GM21825 (cell line): Measurements from ENCODE around the gene KIF19.

Source experiments
- ATAC-seq: cut with Tn5 transposase; IDR thresholded peaks from one replicate; pipeline ENCODE4 v1.9.1; 2021; ENCODE audit warnings: mild to moderate bottlenecking, moderate library complexity; ENCODE audit not compliant: unreplicated experiment

Gene KIF19

DNA sequence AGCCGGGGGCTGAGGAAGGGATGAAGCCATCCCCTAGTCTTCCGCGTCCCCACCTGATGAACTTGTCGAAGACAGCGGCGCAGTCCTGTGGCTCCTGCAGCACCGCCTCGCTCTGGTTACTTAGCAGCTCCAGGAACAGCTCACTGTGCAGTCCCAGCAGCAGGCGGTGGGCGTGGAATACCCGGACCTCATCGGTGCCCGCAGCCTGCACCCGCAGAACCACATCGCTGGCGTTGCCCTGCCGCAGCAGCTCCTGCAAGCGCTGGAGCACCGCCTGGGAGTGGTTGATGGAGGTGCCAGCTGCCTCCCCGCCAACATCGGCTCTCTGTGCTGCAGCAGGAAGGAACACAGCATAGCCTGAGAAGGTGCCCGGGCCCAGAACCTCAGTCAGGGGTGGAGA is 33.9 kb downstream of the KIF19 start:
- no peak for ATAC-seq

DNA sequence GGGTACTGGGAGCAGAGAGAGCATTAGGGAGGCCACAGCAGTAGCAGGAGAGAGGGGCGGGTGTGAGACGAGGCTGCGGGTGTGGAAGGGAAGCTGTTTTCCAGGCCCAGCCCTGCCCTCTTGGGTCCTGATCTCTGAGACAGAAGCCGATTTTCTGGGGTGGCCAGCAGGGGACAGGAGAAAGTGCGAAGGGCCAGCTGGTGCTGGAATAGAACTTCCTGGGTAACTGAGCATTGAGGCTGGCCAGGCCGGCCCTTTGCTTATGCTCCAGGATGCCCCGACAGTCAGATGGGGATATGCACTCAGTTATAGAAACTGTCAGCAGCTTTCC is 34.8 kb downstream of the KIF19 start:
- ATAC-seq: no peak

DNA sequence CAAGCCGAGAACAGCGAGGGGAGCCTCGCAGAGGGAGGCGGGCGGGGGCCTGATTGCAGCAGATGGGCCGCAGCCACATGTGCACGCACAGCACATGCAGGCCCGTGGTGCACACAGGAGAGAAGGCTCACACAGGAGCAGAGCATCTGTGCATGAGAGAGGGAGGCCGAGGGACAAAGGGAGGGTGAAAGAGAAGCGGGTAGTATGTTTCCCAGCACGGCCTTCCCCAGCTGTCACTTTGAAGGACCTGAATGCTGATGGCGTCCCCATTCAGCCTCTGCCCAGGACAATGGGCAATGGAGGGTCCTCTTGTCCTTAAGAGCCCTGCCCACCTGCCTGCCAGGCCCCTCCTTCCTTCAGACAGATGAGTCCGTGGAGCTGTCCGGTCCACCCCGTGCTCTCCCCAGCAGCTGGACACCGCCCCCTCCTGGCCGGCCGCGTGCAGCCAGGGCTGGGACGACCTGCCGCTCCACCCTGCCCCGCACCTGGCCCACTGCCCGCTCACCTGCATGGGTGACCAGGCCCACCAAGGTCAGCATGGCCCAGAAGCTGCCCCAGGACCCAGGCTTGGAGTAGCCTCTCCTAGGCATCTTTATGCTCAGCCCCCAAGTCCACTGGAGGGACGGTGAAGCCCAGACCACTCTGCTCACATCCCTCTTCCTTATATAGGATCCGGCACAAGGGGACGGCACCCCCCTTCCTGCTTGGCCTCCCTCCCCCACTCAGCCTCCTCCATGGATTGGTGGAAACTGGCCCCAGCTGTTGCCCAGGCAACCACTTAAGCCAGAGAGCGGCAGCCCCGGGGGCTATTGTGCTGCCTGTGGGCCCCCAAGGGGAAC is 35.4 kb downstream of the KIF19 start, which contains the start of gene BTBD17:
TSS of gene BTBD17 (minus strand) at position 639 of the 839 bp plus-strand sequence. CDS start at position 590, 49 bp downstream.
- no peak for ATAC-seq

DNA sequence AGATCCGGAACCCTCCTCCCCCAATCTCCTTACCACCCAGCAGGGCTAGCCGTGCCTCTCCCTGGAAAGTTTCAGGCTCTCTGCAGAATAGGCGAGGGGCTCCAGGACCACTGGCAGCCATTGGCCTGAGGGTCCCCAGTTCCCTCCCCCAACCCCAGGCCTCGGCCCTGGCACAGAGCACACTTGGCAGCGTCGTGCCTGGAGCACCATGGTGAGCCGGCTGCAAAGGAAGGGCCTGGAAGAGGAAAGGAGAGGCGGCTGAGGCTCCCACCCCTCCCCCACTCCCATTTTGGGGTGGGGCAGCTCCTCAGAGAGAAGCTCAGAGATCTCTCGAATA is 36.0 kb downstream of the KIF19 start:
- no peak for ATAC-seq

DNA sequence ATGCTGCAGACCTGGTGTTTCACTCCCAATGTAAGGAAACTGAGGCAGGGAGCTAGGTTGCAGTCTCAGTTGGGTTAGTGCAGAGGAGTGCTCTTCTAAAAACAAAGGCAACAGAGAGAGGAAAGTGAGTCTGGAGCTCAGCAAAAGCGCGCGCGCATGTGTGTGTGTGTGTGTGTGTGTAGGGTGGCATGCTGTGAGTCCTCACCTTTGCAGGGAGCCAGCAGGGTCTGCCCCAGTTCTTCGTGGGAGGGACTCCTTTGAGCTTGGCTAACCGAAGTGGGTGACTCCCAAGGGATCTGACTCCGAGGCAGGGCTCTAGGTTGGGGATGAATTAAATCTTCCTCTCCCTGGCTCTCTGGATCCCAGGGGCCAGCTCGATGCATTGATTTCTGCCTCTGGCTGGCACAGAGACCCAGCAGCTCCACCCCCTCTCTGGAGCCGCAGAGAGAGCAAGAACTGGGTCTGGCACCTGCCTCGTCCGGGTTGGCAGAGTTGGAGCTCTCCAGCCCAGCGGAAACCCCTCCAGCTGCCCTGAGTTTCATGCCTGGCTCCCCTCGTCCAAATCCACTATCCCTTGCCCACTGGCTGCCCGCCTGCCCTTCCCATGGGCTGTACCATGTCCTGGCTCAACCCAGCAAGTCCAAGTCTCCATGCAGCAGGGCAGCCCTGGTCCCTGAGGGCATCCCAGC is 36.9 kb downstream of the KIF19 start:
- ATAC-seq: no peak

DNA sequence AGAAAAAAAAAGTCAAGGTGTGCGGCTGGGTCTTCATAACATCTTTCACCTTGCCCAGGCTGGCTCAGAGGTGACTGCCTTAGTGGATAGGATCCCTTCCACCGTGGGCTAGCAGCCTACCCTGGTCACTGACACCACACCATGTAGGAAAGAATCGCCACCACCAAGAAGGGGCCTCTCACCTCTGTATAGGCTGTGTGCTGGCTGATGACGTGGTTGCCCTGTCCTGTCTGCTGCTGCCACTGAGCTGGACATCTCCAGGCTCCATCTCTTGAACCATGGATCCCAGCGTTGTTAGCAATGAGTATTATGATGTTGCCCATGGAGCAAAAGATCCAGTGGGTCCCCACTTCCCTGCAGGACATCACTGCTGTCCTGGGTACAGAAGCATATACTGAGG is 41.2 kb downstream of the KIF19 start, which contains the start of gene GPR142:
TSS of gene GPR142 (plus strand) at position 301 of the 400 bp plus-strand sequence. CDS start 2,035 bp downstream, outside the sequence.
- ATAC-seq: no peak

DNA sequence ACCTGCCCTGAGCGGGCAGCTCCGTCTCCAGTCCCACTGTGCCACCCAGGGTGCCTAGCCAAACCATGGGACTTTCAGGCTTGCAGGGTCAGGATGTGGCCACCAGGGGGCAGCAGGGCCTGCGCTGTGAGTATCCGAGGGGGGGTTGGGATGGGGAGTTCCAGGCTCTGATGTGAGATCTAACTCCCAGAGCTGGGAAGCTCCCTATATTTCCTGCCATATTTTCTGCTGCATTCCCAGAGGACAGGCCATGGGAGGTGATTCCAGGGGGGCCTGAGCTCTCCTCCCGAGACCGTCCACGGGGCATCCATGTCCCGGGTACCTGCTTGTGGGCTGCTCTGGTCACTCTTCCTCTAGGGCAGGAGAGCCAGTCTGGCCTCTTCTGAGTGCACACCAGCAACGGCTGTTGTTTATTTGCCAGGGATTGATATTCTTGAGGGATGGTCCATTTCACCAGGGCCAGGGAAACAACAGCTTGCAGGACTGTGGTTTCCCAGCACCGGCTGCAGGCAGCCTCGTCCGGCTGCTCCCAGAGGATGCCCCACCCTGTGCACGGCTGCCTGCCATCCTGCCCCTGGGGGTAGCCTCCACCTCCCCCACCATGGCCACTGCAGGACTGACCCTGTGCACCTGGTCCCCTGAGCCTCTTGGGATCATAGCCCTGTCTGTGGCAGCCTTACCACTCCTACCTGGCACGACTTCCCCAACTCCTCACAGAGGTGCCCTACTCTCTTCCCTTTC is 42.5 kb downstream of the KIF19 start:
- no peak for ATAC-seq

DNA sequence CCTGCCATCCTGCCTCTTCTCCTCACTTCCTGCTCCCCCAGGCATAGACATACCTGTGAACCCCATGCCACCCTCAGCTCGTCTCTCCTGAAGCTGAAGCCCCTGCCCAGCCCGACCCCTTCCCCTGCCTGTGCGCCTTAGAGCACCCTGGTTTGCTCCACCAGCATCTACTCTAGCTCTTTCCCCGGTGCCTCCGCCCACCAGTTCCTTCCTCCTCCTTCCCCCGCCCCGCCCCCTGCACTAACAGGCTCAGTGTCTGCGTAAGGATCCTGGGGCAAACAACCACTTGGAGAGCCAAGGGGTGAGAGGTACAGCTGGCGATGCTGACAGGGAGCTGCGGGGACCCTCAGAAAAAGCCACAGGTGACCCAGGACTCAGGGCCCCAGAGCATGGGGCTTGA is 43.2 kb downstream of the KIF19 start:
- no peak for ATAC-seq

DNA sequence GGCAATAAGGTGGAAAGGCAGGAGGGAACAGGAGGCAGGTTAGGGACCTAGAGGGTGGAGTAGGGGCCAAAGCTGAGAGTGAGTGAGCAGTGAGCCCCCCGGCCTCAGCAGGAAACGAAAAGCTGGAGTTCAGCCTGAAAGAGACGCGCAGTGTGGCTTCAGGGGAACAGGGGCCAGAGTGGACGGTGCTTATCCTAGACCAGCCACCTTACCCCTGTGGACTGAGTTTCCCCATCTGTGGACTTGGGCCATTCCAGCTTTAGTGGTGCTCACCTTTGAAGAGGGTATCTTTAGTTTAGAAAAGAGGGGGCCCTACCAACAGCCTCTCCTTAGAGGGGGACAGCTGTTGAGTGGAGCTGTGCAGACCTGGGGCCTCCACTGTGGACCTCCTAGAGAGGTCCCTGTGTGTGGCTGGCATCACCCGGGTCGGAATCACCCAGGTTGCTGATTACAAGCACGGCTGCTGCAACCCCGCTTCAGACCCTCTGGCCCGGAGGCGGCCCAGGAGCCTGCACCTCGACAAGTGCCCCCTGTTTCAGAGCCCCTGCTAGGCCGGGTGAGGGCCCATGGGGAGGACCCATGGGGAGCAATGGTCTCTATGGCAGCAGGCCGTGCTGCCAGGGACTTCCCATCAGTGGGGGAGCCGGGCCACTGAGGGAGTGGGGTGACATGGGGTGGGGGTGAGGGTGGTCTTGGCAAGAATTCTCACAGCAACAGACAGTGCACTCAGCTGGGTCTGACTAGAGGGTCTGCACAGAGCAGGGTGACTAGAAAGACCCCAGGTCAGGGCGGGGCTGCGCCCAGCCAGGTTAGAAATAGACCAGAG is 43.9 kb downstream of the KIF19 start:
- ATAC-seq: no peak

DNA sequence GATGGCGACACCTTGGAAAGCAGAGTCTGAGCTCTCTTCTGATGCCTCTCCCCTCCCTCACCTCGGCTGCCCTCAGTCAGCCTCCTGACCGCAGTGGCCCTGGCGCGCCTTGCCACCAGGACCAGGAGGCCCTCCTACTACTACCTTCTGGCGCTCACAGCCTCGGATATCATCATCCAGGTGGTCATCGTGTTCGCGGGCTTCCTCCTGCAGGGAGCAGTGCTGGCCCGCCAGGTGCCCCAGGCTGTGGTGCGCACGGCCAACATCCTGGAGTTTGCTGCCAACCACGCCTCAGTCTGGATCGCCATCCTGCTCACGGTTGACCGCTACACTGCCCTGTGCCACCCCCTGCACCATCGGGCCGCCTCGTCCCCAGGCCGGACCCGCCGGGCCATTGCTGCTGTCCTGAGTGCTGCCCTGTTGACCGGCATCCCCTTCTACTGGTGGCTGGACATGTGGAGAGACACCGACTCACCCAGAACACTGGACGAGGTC is 45.7 kb downstream of the KIF19 start:
- ATAC-seq: no peak

DNA sequence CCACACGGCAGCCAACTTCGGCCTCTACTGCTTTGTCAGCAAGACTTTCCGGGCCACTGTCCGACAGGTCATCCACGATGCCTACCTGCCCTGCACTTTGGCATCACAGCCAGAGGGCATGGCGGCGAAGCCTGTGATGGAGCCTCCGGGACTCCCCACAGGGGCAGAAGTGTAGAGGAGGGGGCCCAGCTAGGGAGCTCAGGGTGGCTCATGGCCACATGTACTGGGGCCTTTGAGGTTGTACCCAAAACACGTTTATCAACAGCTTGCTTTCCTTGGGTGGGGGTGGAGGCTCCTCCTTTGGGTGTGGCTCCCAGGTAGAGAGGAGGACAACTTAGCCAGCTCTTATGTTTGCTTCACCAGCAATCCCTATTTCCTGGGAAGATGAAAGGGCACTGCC is 46.4 kb downstream of the KIF19 start:
- no peak for ATAC-seq

DNA sequence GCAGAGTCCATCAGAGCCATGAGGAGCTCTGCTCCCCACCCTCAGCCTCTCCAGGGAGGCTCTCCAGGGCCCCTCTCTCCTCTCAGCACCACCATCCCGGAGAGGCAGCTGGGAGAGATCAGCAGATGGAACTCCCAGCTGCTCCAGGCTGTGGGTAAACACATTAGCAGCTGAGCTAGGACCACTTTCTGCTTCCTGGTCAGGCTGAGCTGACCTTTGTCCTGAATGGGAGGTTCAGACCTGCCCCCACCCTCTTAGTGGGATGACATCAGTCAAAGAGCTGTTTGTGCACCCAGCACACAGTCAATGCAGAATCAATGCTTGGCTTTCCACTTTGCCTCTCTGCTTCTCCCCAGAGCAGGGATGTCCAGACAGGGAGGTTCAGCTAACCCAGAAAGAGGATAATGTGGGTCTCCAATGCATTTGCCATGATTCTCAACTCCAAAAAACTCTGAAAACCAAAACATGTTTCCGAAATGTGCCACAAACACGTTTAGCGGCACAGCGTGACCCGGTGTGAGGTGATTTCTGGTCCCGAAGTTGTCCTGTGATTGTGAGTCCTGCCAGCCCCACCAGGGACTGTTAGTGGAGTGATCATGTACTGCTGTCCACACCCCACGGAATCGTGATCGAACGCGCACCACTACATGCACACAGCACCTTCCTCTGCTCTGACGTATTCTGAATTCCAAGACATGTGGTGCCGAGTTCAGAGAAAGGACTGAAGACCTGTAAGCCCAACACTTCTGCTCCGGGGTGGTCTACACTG is 48.0 kb downstream of the KIF19 start:
- ATAC-seq: no peak

DNA sequence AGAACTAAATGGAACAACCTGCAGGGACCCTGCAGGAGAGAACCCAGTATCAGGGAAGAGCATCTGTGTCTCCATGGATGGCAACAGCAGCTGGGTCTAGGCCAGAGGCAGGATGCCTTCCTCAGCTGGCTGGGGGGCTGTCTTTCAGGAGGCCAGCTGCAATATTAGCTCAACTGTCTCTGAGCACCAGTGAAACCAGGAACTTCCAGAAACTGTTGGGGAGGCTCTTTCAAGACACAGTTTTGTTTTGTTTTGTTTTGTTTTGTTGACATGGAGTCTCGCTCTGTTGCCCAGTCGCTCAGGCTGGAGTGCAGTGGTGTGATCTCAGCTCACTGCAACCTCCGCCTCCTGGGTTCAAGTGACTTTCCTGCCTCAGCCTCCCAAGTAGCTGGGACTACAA is 48.8 kb downstream of the KIF19 start:
- ATAC-seq: no peak

DNA sequence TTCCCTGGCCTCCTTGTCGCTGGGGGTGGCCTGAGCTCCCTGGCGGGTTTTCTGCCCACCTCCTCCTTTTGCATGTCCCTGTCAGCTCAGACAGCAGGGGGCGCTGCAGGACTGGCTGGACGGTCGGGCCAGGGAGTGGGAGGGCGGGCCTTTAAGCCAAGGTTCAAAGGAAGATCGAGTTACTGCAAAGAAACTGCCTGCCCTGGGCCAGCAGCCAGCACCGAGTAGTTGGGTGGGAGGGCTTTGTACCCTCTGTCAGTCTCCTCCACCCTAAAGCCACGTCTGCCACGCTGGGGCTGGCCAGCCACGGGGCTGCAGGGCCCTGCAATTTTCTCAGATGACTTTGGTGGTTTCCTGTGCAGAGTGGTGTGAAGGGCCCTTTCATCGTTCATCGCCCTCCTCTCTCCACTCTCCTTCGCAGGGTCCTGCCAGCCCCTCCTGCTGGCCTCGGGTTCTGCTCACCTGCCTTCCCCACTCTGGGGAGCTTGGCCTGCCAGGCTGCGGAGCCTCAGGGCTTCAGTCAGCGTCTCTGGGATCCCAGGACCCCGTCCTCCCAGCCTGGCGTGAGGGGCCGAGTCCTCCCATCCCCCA is 53.6 kb downstream of the KIF19 start:
- peak; percentile 59 for ATAC-seq

DNA sequence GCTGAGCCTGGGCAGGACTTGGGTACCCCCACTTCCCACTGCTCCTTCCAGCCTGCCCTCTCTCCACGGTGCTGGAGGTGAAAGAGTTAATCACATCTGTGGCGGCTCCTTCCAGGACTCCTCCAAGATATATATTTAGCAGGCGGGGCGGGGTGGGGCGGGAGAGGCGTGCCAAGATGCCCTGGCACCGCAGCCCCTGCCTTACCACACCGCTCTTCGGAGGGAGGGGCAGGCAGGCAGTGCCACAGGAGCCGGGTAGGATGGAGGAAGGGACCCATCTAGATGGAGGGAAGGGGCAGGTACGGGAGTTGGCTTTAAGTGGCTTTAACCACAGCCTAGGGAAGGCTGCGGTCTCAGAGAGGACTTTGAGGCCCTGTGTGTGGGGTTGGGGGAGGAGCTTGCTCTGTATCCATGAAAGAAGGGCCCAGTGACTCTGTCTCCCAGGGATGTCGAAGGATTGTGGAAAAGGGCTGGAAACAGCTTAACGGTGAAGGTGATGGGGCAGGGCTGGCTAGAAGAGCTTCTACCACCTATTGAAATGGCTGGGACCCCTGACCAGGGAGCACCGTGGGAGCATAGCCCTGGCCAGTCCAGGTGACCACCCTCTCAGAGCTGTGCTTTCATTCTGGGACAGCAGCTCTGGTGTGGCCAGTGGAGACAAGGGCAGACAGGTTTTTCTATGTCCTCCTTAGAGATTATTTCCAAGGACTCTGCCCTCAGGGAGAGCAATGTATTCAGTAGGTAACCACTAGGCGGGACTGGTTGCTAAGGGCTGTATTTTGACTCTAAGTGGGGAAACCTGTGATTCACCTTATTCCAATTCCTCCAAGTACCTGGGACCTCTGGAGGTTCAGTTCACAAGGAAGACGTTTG is 54.3 kb downstream of the KIF19 start:
- no peak for ATAC-seq

DNA sequence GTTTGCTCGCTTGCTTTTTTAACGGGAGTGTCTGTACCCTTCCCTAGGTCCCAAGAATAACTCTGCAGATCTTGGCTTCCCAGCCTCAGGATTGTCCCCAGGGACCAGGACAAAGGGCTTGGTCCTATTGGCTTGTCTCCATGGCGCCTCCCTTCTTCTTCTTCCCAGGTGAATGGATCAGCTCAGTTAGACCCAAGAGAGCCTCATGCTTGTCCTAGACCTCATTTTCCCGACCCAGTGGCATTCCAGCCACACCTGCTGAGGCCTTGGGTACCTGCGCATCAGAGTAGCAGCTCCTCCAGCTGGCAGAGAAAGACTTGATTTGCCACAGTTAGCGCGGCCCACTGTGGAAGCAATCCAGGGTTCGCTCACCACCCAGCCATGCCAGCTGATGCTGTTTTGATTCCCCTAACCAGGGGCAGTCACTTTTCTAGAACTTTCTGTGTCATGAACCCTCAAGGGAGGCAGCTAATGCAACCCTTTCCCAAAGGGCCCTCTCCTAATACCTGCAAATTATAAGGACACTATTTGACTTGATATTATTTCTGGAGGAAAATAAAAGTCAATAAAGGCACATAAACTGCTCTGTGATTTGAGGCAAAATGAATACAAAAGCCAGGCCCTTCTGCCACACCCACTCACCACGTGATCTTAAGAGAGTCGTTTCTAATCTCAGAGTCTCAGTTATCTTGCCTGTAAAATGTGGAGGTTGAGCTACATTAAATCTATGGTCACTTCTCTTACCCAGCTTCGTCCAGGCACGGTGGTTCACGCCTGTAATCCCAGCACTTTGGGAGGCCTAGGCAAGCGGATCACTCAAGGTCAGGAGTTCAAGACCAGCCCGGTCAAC is 55.2 kb downstream of the KIF19 start:
- no peak for ATAC-seq

DNA sequence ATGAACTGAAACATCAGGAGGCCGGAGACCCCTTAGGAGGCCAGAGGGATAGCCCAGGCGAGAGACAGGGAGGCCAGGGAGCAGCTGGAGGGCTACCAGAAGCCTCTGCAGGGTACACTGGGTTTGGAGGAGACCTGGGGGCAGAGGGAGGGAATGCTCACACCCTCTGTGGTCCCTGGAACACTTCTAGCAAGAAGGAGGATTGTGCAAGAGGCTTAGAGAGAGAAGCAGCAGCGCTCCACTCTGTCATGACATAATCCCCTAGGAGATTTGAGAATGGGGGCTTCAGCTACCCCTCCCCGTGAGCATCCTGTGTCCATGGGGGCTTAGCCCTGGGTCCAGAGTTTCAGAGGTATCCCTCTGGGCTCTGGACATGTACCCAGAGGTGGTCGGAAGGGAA is 57.1 kb downstream of the KIF19 start:
- no peak for ATAC-seq

DNA sequence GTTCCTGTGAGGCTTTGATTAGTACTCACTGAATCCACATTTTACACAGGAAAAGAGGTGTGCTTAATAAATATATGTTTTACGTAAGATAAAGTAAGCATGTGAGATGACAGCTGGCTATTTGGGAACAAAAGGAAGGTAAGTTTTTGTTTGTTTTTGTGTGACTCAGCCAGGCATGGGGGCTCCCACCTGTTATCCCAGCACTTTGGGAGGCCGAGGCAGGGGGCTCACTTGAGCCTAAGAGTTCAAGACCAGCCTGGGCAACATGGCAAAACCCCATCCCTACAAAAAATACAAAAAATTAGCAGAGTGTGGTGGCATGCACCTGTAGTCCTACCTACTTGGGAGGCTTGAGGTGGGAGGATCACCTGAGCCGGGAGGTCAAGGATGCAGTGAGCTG is 59.2 kb downstream of the KIF19 start:
- no peak for ATAC-seq
